Measurements from ENCODE around the gene IL12B.
"Not testable (repeated sequence)": the region's sequence is repeated elsewhere in the genome, so short reads cannot be mapped to it uniquely, and the experiment has no call there.

IL12B gene

GRCh38 chr5:159330131-159330800 lies at the start of gene IL12B:
Gene IL12B, minus strand, starts transcription at chr5:159330487. Its CDS starts 3,705 bp downstream, at chr5:159326782.
- no peak for DNase-seq (ENCODE audit: low spot score)

GRCh38 chr5:159377653-159378052 lies 47.4 kb upstream of the IL12B start:
- no peak for DNase-seq (ENCODE audit: low spot score)

DNA sequence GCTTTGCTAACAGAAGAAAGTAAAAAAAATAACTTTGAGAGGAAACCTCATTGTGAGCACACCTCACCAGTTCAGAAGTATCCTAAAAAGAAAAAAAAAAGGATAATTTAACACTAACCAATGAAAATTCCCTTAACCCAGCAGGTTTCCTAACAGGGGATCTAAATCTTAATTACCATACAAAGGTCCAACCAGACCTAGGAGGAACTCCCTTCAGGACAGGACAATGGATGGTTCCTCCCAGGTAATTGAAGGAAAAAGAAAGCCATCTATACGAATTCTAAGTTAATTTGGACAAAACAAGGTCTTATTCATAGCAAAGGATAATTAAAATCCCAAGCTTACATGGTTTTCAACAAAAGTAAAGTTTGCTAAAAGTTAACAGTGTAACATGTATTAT lies 37.6 kb upstream of the IL12B start:
- not testable (repeated sequence) for DNase-seq (ENCODE audit: low spot score)

- not testable (repeated sequence) for DNase-seq (ENCODE audit: low spot score)
Observed at GRCh38 chr5:159366776-159367175, 36.5 kb upstream of the IL12B start.

GRCh38 chr5:159362220-159362619 lies 31.9 kb upstream of the IL12B start:
- no peak for DNase-seq (ENCODE audit: low spot score)

GRCh38 chr5:159359871-159360270 lies 29.6 kb upstream of the IL12B start:
- not testable (repeated sequence) for DNase-seq (ENCODE audit: low spot score)

DNA sequence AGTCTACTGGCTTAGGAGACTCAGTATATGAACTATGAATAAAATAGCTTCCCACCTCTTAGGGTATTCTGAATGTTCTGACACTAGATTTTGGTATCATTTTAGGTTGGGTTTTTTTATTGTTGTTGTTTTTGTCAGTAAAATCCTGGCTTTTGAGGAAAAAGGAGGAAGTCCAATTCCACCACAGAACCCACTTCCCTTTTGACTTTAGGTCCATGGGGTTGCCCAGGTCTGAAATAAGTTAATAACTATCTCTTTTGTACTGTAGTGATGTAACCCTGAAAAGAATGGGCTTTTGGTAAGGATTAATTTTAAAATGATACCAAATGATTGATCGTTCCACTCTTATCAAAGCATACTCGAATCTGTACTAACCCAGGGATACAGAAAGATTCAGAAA lies 29.1 kb upstream of the IL12B start:
- DNase-seq (ENCODE audit: low spot score): no peak

GRCh38 chr5:159353661-159354252 lies 23.5 kb upstream of the IL12B start:
- DNase-seq (ENCODE audit: low spot score): no peak

- DNase-seq (ENCODE audit: low spot score): not testable (repeated sequence)
Observed at GRCh38 chr5:159350644-159351043, 20.4 kb upstream of the IL12B start.

- not testable (repeated sequence) for DNase-seq (ENCODE audit: low spot score)
Observed at GRCh38 chr5:159350216-159350615, 19.9 kb upstream of the IL12B start.

- no peak for DNase-seq (ENCODE audit: low spot score)
Observed at GRCh38 chr5:159345861-159346260, 15.6 kb upstream of the IL12B start.

GRCh38 chr5:159345336-159345735 lies 15.0 kb upstream of the IL12B start:
- no peak for DNase-seq (ENCODE audit: low spot score)

DNA sequence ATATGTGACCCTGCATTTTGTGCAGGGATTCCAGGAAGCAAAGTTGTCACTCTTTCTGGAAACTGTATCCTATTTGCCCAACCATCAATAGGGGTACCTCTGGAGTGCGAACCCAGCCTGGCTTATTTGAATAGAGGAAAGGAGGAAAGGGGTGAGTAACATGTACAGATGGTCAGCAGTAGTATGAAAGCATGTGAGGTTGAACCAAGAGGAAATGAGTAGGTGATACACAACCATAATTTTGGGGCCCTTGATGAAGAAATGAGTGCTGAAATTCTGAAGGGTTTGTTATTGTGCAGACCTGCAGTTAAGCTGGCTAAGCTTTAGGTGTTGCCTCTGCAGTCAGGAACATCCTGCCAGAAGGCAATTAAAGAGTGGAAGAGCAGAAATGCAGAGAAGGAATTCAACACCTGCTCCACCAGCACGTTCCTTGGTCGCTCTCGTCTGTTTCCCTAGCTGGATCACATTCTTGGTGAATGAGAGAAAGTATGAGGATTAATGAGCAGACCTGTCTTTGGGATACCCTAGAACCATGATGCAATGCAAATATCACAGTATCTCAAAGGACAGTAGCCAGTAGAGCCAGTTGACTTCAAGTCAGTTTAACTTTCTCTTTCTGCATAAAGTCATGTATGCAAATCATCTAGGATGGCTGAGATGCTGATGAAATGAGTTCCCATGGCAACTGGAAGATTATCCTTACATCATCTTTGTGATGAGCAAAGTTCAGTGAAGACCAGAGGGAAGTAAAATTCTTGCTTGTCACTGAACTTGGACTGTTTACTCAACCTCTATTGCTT lies 13.2 kb upstream of the IL12B start:
- DNase-seq (ENCODE audit: low spot score): no peak

- no peak for DNase-seq (ENCODE audit: low spot score)
Observed at GRCh38 chr5:159342840-159343239, 12.6 kb upstream of the IL12B start.

DNA sequence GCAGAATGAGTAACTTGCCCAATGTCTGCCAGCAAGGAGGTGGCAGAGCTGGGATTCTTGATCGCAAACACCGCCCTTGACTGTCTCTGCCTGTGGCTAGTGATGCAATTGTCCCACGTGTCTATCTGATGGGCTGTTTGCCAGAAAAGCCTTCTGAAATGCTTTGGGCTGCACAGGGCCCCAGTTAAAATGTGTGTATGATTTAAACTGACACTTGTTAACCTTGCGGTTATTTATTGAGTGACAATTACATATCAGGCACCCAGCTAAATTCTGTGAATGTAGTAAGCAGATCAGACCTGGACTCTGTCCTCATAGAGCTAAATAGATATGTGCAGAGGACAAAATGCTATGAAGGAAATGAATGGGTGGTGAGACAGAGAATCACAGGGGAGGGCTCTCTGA lies 11.6 kb upstream of the IL12B start:
- no peak for DNase-seq (ENCODE audit: low spot score)

DNA sequence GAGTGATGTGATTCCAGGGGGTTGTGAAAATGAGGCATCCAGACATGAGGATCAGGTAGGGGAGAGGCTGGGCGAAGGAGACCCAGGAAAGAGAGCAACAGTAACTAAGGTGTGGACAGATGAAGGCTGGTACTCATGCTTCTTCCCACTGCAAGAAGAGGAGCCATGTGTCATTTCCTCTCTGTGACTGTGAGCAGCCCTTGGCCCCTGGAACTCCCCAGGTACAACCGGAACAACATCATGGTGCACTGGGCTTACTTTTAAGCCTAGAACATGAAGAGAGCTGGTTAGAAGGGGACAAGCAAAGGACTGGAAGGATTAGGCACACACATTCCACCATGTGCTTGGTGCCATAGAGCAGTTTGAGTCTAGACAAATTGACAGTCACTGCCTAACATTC lies 10.9 kb upstream of the IL12B start:
- DNase-seq (ENCODE audit: low spot score): no peak

DNA sequence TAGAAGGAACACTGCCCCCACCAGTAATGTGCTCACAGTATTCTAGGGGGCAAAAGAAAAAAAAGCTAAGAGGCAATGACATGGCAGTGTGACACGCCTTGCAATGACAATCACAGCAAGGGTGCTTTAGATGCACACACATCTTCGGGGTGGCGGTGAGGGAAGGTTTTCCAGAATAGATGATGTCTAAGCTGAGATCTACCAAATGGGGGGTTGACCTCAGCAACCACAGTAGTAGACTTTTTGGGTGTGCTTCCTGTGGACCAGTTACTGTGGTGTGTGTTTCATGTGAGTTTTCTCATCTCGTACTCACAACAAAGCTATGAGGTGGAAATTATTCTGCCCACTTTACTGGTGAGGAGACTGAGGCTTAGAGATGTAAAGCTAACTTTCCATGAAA lies 10.2 kb upstream of the IL12B start:
- DNase-seq (ENCODE audit: low spot score): no peak

DNA sequence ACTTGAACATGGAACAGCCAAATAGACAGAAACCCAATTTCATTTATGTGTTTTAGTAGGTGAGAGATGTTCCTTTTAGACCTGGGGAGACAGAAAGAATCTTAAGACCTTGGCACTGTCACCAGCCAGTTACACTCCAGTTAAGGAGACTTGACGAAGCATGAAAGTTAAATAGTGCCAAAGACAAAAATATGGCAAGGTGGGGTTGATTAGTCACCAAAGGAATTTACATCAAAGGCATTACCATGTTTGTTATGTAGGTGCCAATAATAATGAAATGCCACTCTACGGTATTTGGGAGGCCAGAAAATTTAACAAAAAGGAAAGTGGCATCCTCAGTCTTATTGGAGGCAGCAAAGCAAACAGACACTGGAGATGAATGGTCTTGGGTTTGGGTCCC lies 9.2 kb upstream of the IL12B start:
- DNase-seq (ENCODE audit: low spot score): no peak

- no peak for DNase-seq (ENCODE audit: low spot score)
Observed at GRCh38 chr5:159338118-159338517, 7.8 kb upstream of the IL12B start.

DNA sequence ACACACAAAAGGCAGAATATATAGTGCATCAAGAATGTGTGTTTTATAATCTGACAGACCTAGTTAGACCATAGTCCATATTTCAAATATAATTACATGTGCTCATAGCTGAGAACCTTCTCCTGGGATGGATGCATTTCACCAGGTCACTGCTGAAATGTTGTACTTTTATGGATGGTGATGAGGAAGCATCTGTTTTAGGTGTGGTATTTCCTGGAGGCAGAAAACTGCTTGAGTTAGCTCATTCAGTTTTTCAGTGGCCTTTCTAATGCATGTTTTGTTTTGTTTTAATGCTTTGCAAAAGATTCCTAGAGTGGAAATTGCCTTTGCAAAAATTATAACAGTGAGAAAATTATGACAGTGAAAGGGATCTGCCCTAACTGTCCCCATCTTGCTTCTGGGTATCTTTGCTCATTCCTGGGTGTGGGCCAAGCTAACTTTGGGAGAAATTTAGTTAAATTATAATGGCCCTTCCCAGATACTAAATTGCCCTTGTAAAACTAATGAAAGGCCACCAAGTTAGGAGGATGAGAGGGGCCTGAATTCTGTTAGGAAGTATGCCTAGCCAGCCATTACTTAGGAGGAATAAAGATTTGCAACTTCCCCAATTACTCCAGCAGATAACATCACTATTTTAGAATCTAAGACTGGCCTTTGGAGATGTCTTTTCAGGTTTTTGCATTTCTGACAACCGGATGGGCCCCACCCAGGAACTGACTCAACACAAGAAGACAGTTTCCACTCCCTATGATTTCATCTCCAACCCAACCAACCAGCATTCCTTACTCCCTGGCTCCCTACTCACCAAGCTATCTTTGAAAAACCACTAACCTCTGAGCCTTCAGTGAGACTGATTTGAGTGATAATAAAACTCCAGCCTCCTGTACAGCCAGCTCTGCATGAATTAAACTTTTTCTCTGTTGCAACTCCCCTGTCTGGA lies 7.0 kb upstream of the IL12B start:
- DNase-seq (ENCODE audit: low spot score): no peak

DNA sequence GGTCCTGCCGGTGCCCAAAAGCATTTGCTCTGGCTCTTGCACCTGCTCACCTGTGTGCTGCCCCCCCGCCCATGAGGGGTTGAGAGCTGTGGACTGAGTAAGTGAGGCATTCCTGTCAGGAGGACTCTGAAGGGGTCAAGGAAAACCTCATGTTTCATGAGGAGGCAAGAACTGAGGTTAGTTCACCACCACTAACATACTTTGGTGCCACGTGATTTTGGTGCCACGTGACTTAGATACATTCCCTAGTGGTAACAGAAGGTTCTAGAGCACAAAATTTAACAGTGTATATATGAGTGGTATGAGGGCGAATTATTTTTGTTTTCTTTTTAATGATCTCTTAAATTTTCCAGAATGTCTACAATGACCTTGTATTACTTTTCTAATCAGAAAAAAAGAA lies 6.3 kb upstream of the IL12B start:
- DNase-seq (ENCODE audit: low spot score): no peak

- no peak for DNase-seq (ENCODE audit: low spot score)
Observed at GRCh38 chr5:159333545-159333925, 3.2 kb upstream of the IL12B start.

Data from hematopoietic multipotent progenitor cell treated with erythropoietin and hydrocortisone succinate and interleukin-3 and kit ligand, for 17 days (in vitro differentiated cells).